ENCODE measurements around the gene BMERB1. TPM values are rescaled to one million over a fixed set of nuclear protein-coding genes. Genes with fewer than 3 reads are reported as not detected.
"Not testable (repeated sequence)": the region's sequence is repeated elsewhere in the genome, so short reads cannot be mapped to it uniquely, and the experiment has no call there.

The BMERB1 gene
- total RNA-seq, 1 donor from 2014 or later: 16.1 TPM

GRCh38 chr16:15544405-15544804, 110.0 kb downstream of the BMERB1 start:
- ATAC-seq (no peak), DNase-seq (no peak)
- H3K4me3 ChIP-seq: no peak overlapping the region
- no peak for TF ChIP-seq CTCF (IDR thresholded peaks at IDR 0.05)
- no peaks in the 10 kb centered on the region for H3K27me3 ChIP-seq (ENCODE audit: low read depth)
- peaks cover 8% of the 10 kb centered on the region for H3K9me3 ChIP-seq
- intact Hi-C loops (cut with DNase I): no loop called here
- no peak overlapping the region for H3K27ac ChIP-seq
- H3K4me1 ChIP-seq: no peaks in the 10 kb centered on the region
- H3K36me3 ChIP-seq: no peaks in the 10 kb centered on the region

GRCh38 chr16:15545544-15545943, 111.2 kb downstream of the BMERB1 start:
- H3K9me3 ChIP-seq: peaks cover 8% of the 10 kb centered on the region
- intact Hi-C loops (cut with DNase I): no loop called here
- H3K4me3 ChIP-seq: no peak overlapping the region
- H3K27ac ChIP-seq: no peak overlapping the region
- ATAC-seq: no peak
- no peaks in the 10 kb centered on the region for H3K36me3 ChIP-seq
- H3K4me1 ChIP-seq: no peaks in the 10 kb centered on the region
- no peak for DNase-seq
- no peaks in the 10 kb centered on the region for H3K27me3 ChIP-seq (ENCODE audit: low read depth)
- TF ChIP-seq CTCF (IDR thresholded peaks at IDR 0.05): no peak

GRCh38 chr16:15547072-15547767, 112.8 kb downstream of the BMERB1 start:
- H3K9me3 ChIP-seq; H3K4me1 ChIP-seq; H3K36me3 ChIP-seq; ATAC-seq; intact Hi-C loops (cut with DNase I); H3K4me3 ChIP-seq; H3K27me3 ChIP-seq (ENCODE audit: low read depth); DNase-seq; H3K27ac ChIP-seq: not testable (repeated sequence)

GRCh38 chr16:15547768-15548096, 113.3 kb downstream of the BMERB1 start:
- ATAC-seq (no peak), DNase-seq (no peak)
- H3K4me1 ChIP-seq: no peaks in the 10 kb centered on the region
- H3K9me3 ChIP-seq: peaks cover 6% of the 10 kb centered on the region
- TF ChIP-seq CTCF (IDR thresholded peaks at IDR 0.05): no peak
- H3K27ac ChIP-seq: no peak overlapping the region
- H3K4me3 ChIP-seq: no peak overlapping the region
- no peaks in the 10 kb centered on the region for H3K27me3 ChIP-seq (ENCODE audit: low read depth)
- intact Hi-C loops (cut with DNase I): no loop called here
- no peaks in the 10 kb centered on the region for H3K36me3 ChIP-seq

GRCh38 chr16:15548482-15548891, 114.1 kb downstream of the BMERB1 start:
- intact Hi-C loops (cut with DNase I): no loop called here
- Histone ChIP-seq H3K4me3 (no peak overlapping the region), H3K4me1 (no peaks in the 10 kb centered on the region), H3K27me3 (ENCODE audit: low read depth) (no peaks in the 10 kb centered on the region), H3K9me3 (no peaks in the 10 kb centered on the region), H3K27ac (no peak overlapping the region), H3K36me3 (no peaks in the 10 kb centered on the region)
- ATAC-seq (no peak), DNase-seq (no peak)
- no peak for TF ChIP-seq CTCF (IDR thresholded peaks at IDR 0.05)

- DNase-seq (no peak), ATAC-seq (no peak)
- H3K27ac ChIP-seq: no peak overlapping the region
- TF ChIP-seq CTCF (IDR thresholded peaks at IDR 0.05): no peak
- no peak overlapping the region for H3K4me3 ChIP-seq
- no peaks in the 10 kb centered on the region for H3K4me1 ChIP-seq
- no peaks in the 10 kb centered on the region for H3K9me3 ChIP-seq
- H3K36me3 ChIP-seq: no peaks in the 10 kb centered on the region
- H3K27me3 ChIP-seq (ENCODE audit: low read depth): no peaks in the 10 kb centered on the region
- intact Hi-C loops (cut with DNase I): no loop called here
Measured at GRCh38 chr16:15552507-15552906, 118.1 kb downstream of the BMERB1 start.

Data from lower lobe of right lung (tissue), 2 donors.